H1 (cell line): ENCODE results near the gene TSHZ2. TPM values are rescaled to one million over a fixed set of nuclear protein-coding genes. Genes with fewer than 3 reads are reported as not detected.

Source experiments
- ATF3 ChIP-seq: IDR thresholded peaks from 2 replicates; pipeline ENCODE4 v1.6.1; 2011; ENCODE audit warnings: low read depth, mild to moderate bottlenecking, low read length; ENCODE audit not compliant: insufficient read depth
- BCL11A ChIP-seq, 2 experiments: IDR thresholded peaks; one replicate each; pipeline ENCODE4 v1.6.1; 2011; ENCODE audit warnings: low read depth in 2 of 2, low read length in 2 of 2, mild to moderate bottlenecking in 2 of 2
- CBX5 ChIP-seq: fragments of 300-800, 300-1000 bp; sonication (generic); IDR thresholded peaks from 2 replicates; pipeline ENCODE4 v1.7.1; 2016; ENCODE audit warnings: antibody characterized with exemption, low read length, low read depth
- JUN ChIP-seq: IDR thresholded peaks from 2 replicates; pipeline ENCODE4 v1.6.1; 2011; ENCODE audit warnings: low read depth, mild to moderate bottlenecking, improper control_type of control experiment, low read length
- POLR2AphosphoS5 ChIP-seq: IDR thresholded peaks from 2 replicates; pipeline ENCODE4 v1.6.1; 2011; ENCODE audit warnings: low read depth, low read length
- RAD21 ChIP-seq, 2 experiments: IDR thresholded peaks in 1 of 2; conservative IDR thresholded peaks in 1 of 2; 2 replicates each; pipeline ENCODE4 v1.6.1; 2011; ENCODE audit warnings: low read depth in 2 of 2, low read length in 2 of 2, improper control_type of control experiment in 1 of 2, inconsistent platforms in 1 of 2, mild to moderate bottlenecking in 1 of 2, moderate library complexity in 1 of 2
- polyA plus RNA-seq, 7 experiments: library from polyadenylated mRNA; depleted of rRNA in 3 of 7; stranded (reverse) in 5 of 7; unstranded in 2 of 7; fragments of >200 nt in 5 of 7; fragments of 200-250 nt in 2 of 7; gene quantifications; 1 replicate in 5 of 7; 2 replicates in 1 of 7; 4 replicates in 1 of 7; pipeline versions ENCODE4 v1.2.1 to v1.2.3, GENCODE V29; 2011 to 2013; ENCODE audit warnings: missing spikeins in 2 of 7, mixed read lengths in 2 of 7
- total RNA-seq: library from RNA; stranded (reverse); fragmentation: NEBNext Ultra II Directional; extraction: Animal tissue kit (Norgen Biotek cat#: 25700); gene quantifications from 2 replicates; pipeline ENCODE4 v1.2.1, GENCODE V29; 2021

The TSHZ2 gene
- total and polyA plus RNA-seq, 2 of the 8 experiments (the other 6 are each of a cell fraction or from before 2014, with no cell fraction given), result 0.14 to 0.30 TPM

- TF ChIP-seq ATF3, result no peak
- TF ChIP-seq BCL11A (IDR thresholded peaks at IDR 0.05; ENCODE audit: low read depth in 2 of 2, low read length in 2 of 2), result no peak
- TF ChIP-seq POLR2AphosphoS5, result no peak
- TF ChIP-seq CBX5, result no peak
- TF ChIP-seq JUN, result no peak
- peak; percentile 5 to 29; a peak in 3 of 4 replicates for TF ChIP-seq RAD21 (IDR thresholded peaks at IDR 0.05 in 1 of 2, conservative IDR thresholded peaks at IDR 0.05 in 1 of 2; ENCODE audit: low read depth in 2 of 2, low read length in 2 of 2)
- TF ChIP-seq, all 59 proteins: peak for 2
Observed at GRCh38 chr20:53194306-53195290, 222.4 kb downstream of the TSHZ2 start (continued).
